ENCODE measurements around the gene WBP1L.
A peak's percentile ranks its signal among the peaks of the same experiment; 100 is the strongest.

The WBP1L gene

DNA sequence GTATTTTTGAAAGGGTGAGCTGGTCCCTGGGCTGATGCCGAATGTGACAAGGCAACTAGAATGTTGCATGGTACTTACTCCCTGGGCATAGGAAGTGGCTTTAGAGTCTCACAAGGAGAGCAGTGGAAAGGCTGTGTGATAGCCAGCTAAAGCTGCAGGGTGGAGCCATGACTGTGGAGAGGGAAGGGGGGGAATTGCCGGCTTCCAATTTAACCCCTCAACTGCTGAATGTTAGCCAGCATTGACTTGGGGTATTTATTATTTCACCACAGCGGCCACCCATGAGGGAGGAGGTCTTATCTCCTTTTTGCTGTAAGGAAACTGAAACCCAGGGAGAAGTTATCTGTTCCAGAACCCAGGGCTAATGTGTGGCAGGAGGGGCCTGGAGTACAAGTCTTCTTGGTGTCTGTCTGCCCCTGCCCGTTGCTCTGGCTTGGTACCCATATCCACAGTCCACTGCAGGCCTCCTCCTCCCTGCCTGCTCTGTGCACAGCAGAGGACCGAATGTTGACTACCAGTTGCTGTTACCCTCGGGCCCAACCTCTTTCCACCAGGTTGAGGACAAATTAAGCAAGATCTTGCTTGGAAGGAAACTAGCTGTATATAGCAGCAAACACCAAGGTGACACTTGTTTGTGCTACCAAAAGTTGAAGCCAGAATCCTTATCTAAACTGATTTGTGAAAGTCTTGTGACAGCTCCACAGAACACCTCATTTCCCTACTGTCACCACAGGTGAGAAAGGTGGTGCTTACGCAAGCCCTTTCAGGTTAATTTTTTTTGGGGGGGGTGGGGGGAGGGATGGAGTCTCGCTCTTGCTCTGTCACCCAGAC, 37.6 kb downstream of the WBP1L start:
- no peak for DNase-seq

DNA sequence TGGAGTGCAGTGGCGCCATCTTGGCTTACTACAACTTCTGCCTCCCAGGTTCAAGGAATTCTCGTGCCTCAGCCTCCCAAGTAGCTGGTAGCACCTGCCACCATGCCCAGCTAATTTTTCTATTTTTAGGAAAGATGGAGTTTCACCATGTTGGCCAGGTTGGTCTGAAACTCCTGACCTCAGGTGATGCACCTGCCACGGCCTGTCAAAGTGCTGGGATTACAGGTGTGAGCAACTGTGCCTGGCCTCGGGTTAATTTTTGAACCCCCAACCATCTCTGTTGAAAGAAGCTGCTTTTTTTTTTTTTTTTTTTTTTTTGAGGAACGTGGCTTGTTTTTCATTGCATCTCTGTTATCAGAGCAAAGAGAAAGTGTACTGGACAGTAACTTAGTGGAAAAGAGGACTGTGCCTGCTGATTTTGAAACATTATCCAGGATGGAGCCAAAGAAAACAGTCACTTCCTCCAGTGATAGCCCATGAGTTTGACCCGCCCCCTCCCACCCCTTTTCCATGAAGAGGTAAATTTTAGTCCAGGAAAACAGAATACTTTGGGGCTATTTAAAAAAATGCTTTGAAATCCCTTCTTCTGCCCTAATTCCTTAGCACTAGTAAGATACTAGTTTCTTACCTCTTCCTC, 38.3 kb downstream of the WBP1L start:
- DNase-seq: peak; percentile 52

DNA sequence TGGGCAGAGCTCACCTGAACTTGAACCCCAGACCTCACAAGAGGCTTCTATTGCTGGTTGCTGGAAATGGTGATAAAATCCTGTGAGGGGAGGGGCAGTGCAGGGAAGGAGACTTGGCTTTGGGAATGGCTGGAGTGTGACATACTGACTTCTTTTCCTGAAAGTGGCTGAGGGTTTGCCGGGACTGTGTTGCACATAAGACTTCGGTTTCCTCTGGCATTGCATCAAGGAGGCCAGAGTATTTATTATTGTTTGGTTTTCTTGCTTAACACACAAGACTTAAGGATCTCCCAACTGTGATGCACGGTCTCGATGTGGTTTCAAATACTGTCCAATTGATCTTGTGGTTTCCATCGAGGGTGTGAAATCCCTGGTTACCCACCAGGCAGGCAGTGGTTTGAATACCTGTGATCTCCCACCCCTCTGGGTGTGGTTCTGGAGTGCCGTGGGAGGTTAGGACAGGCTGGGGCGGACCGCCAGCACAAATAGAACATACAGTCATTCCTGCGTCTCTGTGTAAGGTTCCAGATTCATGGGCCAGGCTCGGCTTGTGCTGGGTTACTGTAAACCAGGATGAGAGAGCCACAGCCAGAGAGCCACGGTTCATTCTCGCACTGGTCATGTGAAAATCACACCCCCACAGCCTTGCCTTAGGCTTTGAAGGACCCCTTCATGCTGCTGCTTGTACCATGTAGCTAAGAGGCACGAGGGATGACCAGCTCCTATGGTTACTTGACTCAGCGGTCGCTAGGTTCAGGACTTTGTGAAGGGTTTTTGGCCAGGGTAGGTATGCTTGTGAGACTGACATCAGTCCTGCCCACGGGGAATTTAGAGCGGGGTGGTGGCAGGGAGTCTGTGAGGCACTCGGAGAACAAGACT, 39.2 kb downstream of the WBP1L start:
- no peak for DNase-seq

DNA sequence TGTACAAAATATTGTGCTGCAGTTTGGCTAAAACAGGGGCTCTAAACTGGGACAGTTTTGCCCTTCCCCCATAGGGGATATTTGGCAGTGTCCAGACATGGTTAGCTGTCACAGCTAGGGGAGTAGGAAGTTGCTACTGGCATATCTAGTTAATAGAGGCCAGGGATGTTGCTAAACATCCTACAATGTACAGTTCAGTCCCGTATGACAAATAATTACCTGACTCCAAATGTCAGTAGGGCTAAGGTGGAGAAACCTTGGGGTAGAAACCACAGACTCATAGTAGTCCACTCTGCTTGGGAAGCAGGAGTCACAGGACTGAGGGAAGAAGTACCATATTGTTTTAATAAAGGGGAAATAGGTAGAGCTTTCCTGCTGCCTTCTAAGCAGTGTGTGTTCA, 39.8 kb downstream of the WBP1L start:
- DNase-seq: no peak

DNA sequence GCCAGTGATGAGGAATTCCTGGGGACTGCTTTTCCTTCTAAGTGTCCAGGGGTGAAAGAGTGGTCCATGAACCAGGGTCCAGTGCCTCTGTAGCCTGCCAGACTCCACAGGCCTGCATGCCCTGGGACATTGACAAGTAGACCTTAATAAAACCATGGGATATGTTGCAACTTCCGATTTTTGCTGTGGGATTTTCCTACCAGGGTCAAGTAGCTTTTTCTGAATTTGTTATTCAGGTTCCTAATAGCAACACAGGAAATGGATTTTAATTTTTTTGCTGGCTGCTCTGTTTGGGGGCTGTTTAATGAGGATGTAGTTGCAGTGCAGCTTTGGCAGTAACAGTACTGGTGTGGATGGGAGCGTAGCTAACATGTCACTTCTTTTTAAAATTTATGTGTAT, 42.1 kb downstream of the WBP1L start:
- DNase-seq: no peak

DNA sequence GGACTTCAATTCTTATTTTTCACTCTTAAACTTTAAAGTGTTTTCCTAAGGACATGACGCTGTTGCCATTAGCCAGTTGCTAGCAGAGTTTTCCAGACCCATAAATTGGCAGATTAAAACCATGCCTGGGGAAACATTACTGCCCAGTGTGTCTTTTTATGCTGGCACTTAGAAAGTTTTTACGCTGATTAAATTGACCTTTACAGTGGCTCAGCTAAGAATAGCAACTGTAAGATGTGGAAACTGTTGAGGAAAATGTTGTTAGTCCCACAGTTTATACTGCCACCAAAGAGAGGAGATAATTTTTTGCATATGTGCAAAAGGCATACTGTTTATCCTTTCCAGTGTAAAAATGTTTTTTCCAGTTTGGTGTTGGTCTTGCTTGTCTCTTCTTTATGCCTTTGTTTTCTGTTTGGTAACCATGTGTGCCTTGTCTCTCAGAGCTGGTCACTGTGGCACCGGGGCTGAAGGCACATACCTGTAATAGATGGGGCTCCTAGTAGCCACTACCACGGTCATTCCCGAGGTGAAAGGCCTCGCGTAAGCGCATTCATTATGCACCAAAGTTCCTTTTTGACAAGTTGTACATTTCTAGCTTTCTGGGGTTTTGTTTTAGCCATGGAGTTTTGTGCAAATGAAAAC, 48.1 kb downstream of the WBP1L start:
- DNase-seq: no peak

DNA sequence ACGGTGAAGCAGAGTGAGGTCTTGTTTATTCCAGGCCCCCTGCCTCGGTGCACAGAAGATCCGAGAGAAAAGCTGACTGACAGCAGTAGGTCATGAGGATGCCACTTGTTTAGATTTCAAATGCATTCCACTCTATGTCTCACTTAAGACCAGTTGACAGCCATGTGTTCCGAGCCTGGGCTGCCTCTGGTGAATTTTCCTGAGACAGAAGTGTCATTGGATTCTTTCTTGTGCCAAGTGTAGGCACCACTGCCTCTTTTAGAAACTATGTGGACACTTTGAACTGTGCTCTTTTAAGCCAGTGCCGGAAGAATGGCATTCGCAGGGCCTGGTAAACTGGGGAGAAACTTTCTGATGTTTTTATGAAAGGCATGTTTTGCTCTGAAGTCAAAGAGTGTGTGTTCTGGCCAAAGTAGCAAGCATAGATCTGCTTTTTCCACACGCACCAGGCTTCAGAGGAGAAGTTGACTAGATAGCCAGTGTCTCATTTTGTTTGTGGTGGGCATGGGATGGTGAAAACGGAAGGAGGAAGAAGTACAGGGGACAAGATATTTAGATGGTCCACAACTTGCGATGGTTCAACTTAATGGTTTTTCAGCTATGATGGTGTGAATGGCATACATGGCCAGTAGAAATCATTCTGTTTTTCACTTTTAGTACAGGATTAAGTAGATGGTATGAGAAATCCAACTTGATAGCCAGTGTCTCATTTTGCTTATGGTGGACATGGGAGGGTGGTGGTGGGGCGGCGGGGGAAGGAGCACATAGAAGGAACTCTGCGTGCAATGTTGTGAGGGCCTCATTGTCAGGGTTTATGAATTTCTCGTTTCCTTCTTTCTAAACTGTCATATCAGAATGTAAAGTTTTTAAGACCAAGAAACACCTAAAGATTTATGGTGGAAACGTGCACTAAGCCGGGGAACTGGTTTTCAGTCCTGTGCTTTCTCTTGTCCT, 52.0 kb downstream of the WBP1L start:
- DNase-seq: no peak

DNA sequence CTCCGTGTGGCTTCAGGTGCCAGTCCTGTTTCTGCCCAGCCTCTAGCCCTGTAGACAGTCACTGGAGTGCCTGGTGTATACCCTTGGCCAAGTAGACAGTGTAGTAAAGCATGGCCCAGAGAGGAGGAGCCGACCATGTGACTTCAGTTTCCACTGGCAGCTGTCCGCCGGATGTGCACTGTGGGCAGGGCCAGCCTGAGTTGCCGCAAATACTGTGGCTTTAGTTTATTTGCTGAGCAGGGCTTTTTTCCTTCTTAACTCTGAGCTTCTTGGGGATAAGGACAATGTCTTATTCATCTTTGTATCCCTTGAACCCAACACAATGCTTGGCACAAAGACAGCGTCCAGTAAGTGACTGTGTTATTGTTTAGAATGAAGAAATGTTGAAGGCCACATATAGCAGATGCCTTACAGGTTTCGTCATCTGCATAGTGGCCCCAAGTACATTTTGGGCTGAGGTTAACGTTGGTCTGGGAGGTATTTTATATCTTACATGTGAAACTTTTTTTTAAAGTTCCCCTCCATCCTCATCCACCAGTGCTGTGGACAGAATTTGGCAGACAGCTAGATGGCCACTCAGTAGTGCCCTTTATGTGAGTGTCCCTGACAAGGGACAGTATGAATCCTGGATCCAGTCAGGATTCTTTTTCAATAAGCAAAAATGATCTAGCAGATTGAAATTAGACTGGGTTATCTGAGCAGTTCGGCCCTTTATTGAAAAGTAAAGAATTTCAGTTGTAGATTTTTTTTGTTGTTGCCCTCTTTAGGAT, 52.8 kb downstream of the WBP1L start:
- DNase-seq: peak; percentile 88

DNA sequence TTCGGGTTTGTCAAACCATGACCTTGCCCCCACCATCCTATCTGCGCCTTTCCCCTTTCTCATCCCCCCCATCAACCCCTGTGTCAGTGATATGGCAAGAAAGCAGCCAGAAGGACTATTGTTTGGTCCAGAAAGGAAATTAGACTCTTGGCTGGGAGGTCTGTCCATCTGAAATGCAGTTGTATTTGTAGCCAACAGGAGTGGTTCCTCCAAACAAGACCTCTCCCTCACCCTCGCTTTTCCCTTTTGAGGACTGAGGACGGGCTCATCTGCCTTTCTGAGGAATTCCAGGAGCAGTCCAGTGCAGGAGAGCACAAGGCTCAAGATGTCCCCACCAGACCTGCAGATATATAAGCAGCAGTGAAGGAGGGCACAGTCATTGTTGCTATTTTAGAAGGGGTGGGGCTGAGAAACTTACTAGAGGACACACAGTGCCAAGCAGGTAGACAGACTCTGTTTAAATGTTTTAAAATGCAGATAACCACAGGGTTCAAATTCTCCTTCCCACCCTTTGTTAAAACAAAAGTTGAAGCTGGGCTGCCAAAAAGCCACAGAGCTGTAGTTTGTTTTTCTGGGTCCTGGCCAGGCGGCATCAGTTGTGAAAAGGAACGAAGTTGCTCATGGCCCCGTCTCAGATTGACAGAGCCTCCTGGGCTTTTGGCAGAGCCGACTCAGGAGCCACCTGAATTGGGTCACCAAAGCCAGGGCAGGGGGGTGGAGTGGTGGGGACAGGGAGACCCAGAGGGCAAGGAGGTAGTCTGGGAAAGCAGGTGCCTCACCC, 56.1 kb downstream of the WBP1L start:
- no peak for DNase-seq

DNA sequence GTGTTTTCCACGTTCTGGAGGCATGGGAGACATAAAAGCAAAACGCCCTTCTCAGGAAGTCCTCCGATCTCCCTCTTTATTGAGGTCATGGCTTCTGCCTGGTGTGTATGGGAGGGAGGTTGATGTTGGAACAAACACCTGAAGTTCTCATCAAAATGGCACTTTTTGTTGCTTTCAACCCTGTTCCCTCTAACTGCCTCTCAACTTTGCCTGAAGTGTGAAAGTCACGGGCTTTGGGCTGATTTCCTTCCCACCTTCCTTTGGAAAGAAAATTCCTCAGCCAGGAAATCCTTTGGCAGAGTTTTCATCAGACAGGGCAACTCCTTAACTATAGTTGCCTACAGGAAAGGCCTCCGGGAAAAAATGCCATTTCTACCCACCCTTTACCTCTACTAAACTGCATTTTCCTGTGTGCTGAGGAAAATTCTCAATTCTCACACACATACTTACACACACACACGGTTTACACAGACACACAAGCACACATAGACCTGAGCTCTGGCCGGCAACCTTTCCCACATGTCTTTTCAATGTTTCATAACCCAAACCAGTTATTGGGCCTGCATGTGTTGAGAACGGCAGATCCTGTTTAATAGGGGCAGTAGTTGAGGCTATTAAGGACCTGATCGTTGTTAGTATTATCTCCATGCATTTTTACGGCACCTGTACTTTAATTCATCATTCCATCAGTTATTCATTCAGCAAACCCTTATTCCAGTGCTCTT, 57.0 kb downstream of the WBP1L start:
- DNase-seq: no peak

DNA sequence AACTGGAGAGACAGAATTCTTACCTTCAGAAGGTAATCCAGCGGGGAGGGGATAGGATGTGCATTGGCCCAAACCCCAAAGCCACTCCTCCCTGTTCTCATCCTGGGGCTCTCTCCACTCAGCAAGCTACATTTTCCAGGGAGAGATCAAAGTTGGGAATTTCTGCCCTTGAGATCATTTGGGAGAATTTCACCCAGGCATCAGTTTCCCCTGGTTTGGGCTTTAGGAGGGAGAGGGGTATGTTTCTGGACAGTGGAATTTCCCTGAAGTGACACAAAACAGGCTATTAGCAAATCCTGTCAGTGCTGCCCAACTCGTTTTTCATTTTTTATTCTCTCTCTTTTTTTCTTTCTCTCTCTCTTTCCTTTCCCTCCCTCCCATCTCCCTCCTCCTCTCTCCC, 57.7 kb downstream of the WBP1L start:
- DNase-seq: no peak

DNA sequence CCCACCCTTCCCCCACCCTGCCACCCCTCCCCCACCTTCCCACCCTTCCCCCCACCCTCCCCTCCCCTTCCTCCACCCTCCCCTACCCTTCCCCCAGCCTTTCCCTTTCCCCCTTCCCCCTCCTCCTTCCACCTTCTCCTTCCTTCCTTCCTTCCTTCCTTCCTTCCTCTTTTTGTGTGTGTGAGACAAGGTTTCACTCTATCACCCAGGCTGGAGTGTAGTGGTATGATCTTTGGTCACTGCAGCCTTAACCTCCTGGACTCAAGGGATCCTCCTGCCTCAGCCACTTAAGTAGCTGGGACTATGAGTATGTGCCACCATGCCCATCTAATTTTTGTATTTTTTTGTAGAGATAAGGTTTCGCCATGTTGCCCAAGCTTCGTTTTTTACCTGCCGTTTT, 58.2 kb downstream of the WBP1L start:
- DNase-seq: no peak

DNA sequence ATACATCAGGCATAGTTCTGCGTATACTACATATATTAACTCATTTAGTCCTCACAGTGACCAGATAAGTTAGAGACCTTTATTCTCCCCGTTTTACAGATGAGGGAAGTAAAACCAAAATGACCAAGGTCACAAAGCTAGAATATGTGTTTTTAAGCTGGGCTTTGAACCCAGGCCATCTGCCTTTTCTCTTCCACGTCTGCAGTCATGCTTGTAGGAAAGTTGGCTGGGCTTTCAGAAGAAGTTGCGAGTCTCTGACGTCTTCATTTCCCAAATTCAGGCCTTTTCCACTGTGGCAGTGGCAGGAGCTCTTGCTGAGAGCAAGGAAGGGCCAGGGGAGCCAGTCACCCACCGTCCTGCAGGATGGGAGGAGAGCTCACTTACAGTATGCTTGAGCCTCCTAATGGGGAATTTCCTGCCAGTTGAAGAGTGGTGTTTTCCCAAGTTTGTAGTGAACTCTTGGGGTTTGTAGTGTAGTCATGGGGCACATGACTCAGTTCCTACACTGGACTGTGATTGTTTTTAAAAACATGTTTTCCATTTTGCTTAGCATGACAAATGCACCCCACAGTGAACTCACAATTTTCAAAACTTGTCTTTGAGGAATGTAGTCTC, 59.3 kb downstream of the WBP1L start:
- DNase-seq: no peak

DNA sequence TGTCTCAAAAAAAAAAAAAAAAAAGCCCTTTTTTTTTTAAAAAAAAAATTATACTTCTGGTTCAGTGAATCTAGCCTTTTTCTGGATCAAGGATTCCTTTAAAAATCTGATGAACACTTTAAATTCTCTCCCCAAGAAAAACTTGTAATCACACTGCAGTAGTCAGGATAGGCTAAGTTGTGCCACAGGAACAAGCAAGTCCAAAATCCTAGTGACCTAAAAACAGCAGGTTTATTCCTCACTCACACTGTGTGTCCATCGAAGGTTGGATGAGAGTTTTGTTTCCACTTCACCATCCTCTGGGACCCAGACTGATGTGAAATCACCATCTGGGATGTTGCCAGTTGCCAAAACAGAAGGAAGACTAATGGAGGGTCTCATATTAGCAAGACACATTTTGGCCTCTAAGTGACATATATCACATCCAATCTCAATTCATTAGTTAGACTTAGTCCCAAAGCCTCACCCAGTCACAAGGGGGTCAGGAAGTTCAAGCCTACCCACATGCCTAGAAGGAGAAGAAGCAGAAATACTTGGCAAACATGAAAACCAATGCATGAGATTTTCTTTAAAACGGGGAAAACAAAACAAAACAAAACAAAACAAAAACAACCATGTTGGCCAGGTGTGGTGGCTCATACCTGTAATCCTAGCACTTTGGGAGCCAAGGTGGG, 60.8 kb downstream of the WBP1L start:
- no peak for DNase-seq

DNA sequence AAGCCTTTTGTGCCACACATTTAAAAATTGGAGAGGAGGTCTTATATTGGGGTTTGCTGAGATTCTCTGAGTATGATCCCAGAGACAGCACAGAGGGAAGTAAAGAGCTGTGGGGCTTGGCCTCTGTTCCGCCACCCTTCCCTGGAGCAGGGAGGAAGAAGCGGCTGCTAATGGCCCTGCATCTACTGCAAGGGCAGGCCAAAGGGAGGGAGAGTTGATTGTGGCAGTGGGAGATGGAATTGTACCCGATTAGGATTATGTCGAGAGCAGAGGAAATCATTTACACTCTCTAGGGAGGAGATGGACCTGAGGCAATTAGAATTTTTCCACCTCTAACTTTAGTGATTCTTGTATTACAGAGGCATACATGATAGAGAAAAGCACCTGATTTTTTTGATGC, 64.6 kb downstream of the WBP1L start:
- no peak for DNase-seq

DNA sequence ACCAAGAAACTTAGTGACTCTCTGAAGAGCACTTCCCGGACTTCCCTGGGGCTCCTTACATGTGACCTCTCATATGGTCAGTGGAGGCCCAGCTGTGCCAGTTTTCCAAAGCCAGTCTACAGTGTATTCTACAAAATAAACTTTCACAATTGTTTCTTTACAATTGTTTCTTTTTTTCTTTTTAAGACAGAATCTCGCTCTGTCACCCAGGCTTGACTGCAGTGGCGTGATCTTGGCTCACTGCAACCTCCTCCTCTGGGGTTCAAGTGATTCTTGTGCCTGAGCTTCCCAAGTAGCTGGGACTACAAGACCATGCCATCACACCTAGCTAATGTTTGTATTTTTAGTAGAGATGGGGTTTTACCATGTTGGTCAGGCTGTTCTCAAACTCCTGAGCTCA, 67.6 kb downstream of the WBP1L start:
- no peak for DNase-seq

DNA sequence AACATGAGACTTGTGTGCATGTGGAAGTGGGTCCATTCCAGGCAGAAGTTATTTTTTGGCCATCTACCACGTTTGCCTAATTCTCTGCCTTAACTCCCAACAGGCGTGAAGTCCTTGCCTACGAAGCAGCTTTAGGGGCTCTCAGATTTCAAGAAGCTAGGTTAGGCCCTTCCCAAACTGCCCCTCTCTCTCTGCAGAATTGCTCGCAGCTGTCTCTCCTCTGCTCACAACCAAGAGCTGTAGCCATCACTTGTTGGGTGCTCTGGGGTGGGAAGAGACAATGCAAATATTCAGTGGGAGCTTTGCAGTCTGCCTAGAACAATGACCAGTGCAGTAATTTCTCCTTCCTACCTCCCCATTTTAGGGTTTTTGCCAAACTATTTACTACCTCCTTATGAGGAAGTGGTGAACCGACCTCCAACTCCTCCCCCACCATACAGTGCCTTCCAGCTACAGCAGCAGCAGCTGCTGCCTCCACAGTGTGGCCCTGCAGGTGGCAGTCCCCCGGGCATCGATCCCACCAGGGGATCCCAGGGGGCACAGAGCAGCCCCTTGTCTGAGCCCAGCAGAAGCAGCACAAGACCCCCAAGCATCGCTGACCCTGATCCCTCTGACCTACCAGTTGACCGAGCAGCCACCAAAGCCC, 68.6 kb downstream of the WBP1L start:
- DNase-seq: no peak

DNA sequence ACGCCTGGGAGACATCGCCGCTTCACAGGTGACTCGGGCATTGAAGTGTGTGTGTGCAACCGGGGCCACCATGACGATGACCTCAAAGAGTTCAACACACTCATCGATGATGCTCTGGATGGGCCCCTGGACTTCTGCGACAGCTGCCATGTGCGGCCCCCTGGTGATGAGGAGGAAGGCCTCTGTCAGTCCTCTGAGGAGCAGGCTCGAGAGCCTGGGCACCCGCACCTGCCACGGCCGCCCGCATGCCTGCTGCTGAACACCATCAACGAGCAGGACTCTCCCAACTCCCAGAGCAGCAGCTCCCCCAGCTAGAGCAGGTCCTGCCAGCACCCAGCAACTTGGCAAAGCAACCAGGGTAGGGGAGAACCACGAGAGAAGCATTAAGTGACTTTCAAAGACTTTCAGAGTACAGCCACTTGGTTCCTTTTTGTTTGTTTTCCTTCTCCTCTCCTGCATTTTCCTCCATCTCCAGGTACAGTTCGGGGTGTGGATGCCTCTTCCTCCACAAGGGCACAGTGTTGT, 69.3 kb downstream of the WBP1L start:
- DNase-seq: no peak
